ENCODE measurements around the gene ARHGAP26.

GRCh38 chr5:142833517-142834449 lies 63.6 kb downstream of the ARHGAP26 start:
- TF ChIP-seq EZH2 (IDR thresholded peaks at IDR 0.05; ENCODE audit: borderline replicate concordance, low read depth, low read length, severe bottlenecking): no peak
- TF ChIP-seq, protein P1, sequence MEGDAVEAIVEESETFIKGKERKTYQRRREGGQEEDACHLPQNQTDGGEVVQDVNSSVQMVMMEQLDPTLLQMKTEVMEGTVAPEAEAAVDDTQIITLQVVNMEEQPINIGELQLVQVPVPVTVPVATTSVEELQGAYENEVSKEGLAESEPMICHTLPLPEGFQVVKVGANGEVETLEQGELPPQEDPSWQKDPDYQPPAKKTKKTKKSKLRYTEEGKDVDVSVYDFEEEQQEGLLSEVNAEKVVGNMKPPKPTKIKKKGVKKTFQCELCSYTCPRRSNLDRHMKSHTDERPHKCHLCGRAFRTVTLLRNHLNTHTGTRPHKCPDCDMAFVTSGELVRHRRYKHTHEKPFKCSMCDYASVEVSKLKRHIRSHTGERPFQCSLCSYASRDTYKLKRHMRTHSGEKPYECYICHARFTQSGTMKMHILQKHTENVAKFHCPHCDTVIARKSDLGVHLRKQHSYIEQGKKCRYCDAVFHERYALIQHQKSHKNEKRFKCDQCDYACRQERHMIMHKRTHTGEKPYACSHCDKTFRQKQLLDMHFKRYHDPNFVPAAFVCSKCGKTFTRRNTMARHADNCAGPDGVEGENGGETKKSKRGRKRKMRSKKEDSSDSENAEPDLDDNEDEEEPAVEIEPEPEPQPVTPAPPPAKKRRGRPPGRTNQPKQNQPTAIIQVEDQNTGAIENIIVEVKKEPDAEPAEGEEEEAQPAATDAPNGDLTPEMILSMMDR (IDR thresholded peaks at IDR 0.05; ENCODE audit: extremely low read depth in 1 of 2, insufficient read depth in 1 of 2, low read depth in 1 of 2, low read length in 2 of 2): no peak
- TF ChIP-seq, protein P2, sequence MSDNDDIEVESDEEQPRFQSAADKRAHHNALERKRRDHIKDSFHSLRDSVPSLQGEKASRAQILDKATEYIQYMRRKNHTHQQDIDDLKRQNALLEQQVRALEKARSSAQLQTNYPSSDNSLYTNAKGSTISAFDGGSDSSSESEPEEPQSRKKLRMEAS (IDR thresholded peaks at IDR 0.05; ENCODE audit: insufficient read depth, insufficient read length): no peak
- no peak for TF ChIP-seq POLR2AphosphoS5 (IDR thresholded peaks at IDR 0.05; ENCODE audit: insufficient read depth, low read depth, low read length)
- no peak for TF ChIP-seq POLR2A (IDR thresholded peaks at IDR 0.05; ENCODE audit: low read depth, low read length)
- TF ChIP-seq JUN (IDR thresholded peaks at IDR 0.05; ENCODE audit: borderline replicate concordance, insufficient read depth, insufficient read length, low read depth): no peak
- no peak for TF ChIP-seq MYC (IDR thresholded peaks at IDR 0.05; ENCODE audit: low read depth, low read length)
